GM12878 (cell line): ENCODE measurements around the gene PRDM8. TPM values are rescaled to one million over a fixed set of nuclear protein-coding genes. Genes with fewer than 3 reads are reported as not detected.
"Not testable (repeated sequence)": the region's sequence is repeated elsewhere in the genome, so short reads cannot be mapped to it uniquely, and the experiment has no call there.

Source experiments
- ATAC-seq: fragments of 200-7000 bp; cut with Tn5 transposase; 3 replicates; pipeline ENCODE4 v1.9.1; 2020; ENCODE audit warnings: mild to moderate bottlenecking, moderate library complexity
- BruUV-seq: library from RNA; stranded (reverse); fragments of 400-500 nt; replicated peaks from 2 replicates; lab custom pipeline; 2021; lab: Mats Ljungman, UMichigan
- CTCF ChIA-PET: fragments of 300-600 bp; sonication (Branson Sonifier 250); formaldehyde crosslinking; extraction: SDS; loops from one replicate; lab custom pipeline; 2021; ENCODE audit warnings: inconsistent platforms; lab: Yijun Ruan, JAX
- POLR2A ChIA-PET: fragments of 350-600 bp; formaldehyde crosslinking; extraction: SDS; loops from one replicate; lab custom pipeline; 2021; ENCODE audit warnings: inconsistent platforms; lab: Charles Lee
- RAD21 ChIA-PET: fragments of 300-600 bp; sonication (Branson Sonifier 250); formaldehyde crosslinking; loops from one replicate; lab custom pipeline; 2023; ENCODE audit warnings: antibody characterized with exemption; ENCODE audit not compliant: unreplicated experiment; lab: Charles Lee
- SMC1A ChIA-PET: fragments of 300-600 bp; sonication (Branson Sonifier 250); formaldehyde crosslinking; loops from one replicate; lab custom pipeline; 2023; ENCODE audit not compliant: unreplicated experiment, uncharacterized antibody; lab: Charles Lee
- DNase-seq: peaks from one replicate; pipeline ENCODE4 v3.0.0-alpha.2; 2011; ENCODE audit warnings: low read depth, low spot score
- FAIRE-seq: peaks from 3 replicates; lab custom pipeline; 2011; peaks lifted over from hg19 to GRCh38; lab: Jason Lieb, UNC
- H2AFZ ChIP-seq: 2 replicates; pipeline ENCODE4 v1.6.0; 2011; ENCODE audit warnings: low read depth, low read length, control low read depth; ENCODE audit not compliant: control insufficient read depth
- H3K27ac ChIP-seq: 2 replicates; pipeline ENCODE4 v1.5.1; 2011; ENCODE audit warnings: control low read depth; ENCODE audit not compliant: control insufficient read depth, insufficient read depth
- H3K27me3 ChIP-seq, 2 experiments: replicated peaks in 1 of 2; 2 replicates each; pipeline versions ENCODE4 v1.6.0 to v1.6.1; 2011; ENCODE audit warnings: low read length in 1 of 2; ENCODE audit not compliant: control insufficient read depth in 2 of 2, insufficient read depth in 2 of 2
- H3K36me3 ChIP-seq, 2 experiments: 2 replicates each; pipeline ENCODE4 v1.5.1; 2011; ENCODE audit warnings: low read length in 1 of 2; ENCODE audit not compliant: control insufficient read depth in 2 of 2, insufficient read depth in 2 of 2
- H3K4me1 ChIP-seq: 2 replicates; pipeline ENCODE4 v1.6.1; 2011; ENCODE audit warnings: mild to moderate bottlenecking, low read length, moderate library complexity, mixed read lengths; ENCODE audit not compliant: control insufficient read depth, insufficient read depth
- H3K4me2 ChIP-seq: 2 replicates; pipeline ENCODE4 v1.6.0; 2011; ENCODE audit warnings: control low read depth; ENCODE audit not compliant: control insufficient read depth, insufficient read depth
- H3K4me3 ChIP-seq: fragments of 200-600 bp; sonication (generic); 2 replicates; pipeline ENCODE4 v1.5.1; 2016
- H3K79me2 ChIP-seq: 2 replicates; pipeline ENCODE4 v1.6.0; 2011; ENCODE audit warnings: low read length; ENCODE audit not compliant: control insufficient read depth, insufficient read depth
- H3K9ac ChIP-seq: 2 replicates; pipeline ENCODE4 v1.8.0; 2011; ENCODE audit warnings: low read length, control low read depth, mixed read lengths; ENCODE audit not compliant: control insufficient read depth, insufficient read depth
- H3K9me3 ChIP-seq: replicated peaks from 3 replicates; pipeline ENCODE4 v1.5.1; 2011; ENCODE audit warnings: mild to moderate bottlenecking, low read length; ENCODE audit not compliant: control insufficient read depth, insufficient read depth
- H4K20me1 ChIP-seq: 2 replicates; pipeline ENCODE4 v1.6.0; 2011; ENCODE audit not compliant: control insufficient read depth, insufficient read depth
- BACH1 ChIP-seq: fragments of 450-650 bp; IDR thresholded peaks from 2 replicates; pipeline ENCODE4 v1.6.1; 2017; ENCODE audit warnings: mild to moderate bottlenecking, borderline replicate concordance
- ZBTB4 ChIP-seq: fragments of 450-650 bp; formaldehyde crosslinking; IDR thresholded peaks from 2 replicates; pipeline ENCODE4 v1.4.0; 2022; ENCODE audit warnings: mild to moderate bottlenecking, moderate library complexity
- WGBS: methylation state at CpG from one replicate; pipeline ENCODE4 v1.1.6; 2016; ENCODE audit warnings: low lambda C conversion rate; ENCODE audit not compliant: insufficient replicate concordance, insufficient coverage; ENCODE audit errors: missing lambda C conversion rate; 5-methylcytosine and 5-hydroxymethylcytosine counted together
- in situ Hi-C: fragments of 300-500 bp; cut with MboI; formaldehyde crosslinking; loops from 9 replicates; pipeline ENCODE4 v1.14.3; 2018; ENCODE audit warnings: mixed read lengths
- intact Hi-C: fragments of 100-400 bp; cut with micrococcal nuclease; formaldehyde crosslinking; loops from one replicate; pipeline ENCODE4 v1.14.2; 2022; ENCODE audit not compliant: unreplicated experiment
- polyA plus RNA-seq, 11 experiments: library from polyadenylated mRNA; depleted of rRNA in 4 of 11; unstranded in 6 of 11; stranded (reverse) in 5 of 11; fragments of >200 nt; fragmentation: Nextera tagmentation in 4 of 11; fragmentation: Illumina TruSeq in 1 of 11; extraction: Ambion mirVana in 4 of 11; extraction: Trizol in 1 of 11; gene quantifications; 1 replicate in 1 of 11; 2 replicates in 10 of 11; pipeline versions ENCODE4 v1.2.1 to v1.2.3, GENCODE V29; 2011 to 2016; ENCODE audit warnings: inconsistent platforms in 2 of 11, missing spikeins in 2 of 11, low read depth in 1 of 11
- total RNA-seq, 4 experiments: library from RNA; depleted of rRNA in 3 of 4; stranded (reverse); fragments of >200 nt in 3 of 4; fragmentation: Illumina TruSeq in 1 of 4; extraction: Trizol in 1 of 4; gene quantifications; 2 replicates each; pipeline versions ENCODE4 v1.2.1 to v1.2.3, GENCODE V29; 2013 to 2021

Gene PRDM8
- total and polyA plus RNA-seq, 10 of the 15 experiments (the other 5 are each of a cell fraction or from before 2014, with no cell fraction given), result 0.09 to 1.6 (median 0.40) TPM

DNA sequence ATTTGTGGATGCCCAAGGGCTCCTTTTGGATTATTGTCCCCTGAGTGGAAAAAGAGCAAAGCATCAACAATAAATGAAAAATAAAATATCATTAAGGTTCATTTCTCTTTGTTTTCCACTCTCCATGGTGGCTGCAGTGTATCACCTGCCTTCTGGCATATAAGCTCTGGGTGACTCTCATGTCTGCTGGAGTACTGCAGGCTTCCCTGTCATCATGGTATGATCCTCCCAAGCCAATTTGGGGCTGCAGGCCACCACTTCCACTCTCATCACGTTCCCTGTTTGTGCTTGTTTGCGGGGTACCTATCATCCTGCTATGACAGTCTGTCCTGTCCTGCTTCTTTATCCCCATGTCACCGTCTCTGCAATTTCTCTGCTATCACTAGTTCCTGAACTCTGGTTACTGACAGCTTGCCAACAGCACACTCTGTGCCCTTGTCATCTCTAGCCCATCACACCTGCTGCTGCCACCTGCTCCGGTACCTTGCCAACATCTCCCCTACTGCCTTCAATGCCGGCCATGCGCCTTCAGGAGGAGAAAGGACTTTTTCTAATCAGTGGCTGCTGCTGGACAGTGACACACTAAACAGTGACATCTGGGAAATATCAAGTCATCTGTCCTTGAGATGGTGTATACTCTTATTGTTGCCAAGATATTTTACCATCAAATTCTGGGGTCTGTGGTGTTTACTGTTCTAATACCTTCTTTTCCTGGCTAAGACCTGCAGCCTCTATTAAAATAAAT, 46.1 kb downstream of the PRDM8 start (continued):
- TF ChIP-seq ZBTB4 (CRISPR knock-in tag), result no peak
- TF ChIP-seq BACH1, result no peak

DNA sequence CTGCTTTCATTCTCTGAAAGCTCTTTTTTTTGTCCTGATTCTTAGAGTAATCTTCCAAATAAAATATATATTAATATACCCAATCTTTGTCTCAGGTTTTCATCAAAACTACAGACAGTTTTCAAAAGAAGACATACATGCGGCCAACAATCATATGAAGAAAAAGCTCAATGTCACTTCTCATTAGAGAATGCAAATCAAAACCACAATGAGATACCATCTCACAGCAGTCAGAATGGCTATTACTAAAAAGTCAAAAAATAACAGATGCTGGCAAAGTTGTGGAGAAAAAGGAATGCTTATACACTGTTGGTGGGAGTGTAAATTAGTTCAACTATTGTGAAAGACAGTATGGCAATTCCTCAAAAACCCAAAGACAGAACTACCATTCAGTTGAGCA, 50.2 kb downstream of the PRDM8 start:
- H3K4me3 ChIP-seq, H3K9me3 ChIP-seq: not testable (repeated sequence)

More for the DNA sequence above, 50.2 kb downstream of the PRDM8 start:
- H3K4me2 ChIP-seq, H2AFZ ChIP-seq, H3K79me2 ChIP-seq, H3K9ac ChIP-seq, DNase-seq, H3K27ac ChIP-seq, H4K20me1 ChIP-seq, ATAC-seq, H3K36me3 ChIP-seq, H3K27me3 ChIP-seq, POLR2A ChIA-PET, in situ Hi-C loops, H3K4me1 ChIP-seq, BruUV-seq, CTCF ChIA-PET, RAD21 ChIA-PET, FAIRE-seq, intact Hi-C loops: not testable (repeated sequence)
- 91% methylated on average over 1 of the region's 1 CpG for WGBS
- SMC1A ChIA-PET, result interaction anchor here (0.6 to 3.6 kb wide), 3 partner anchors 12 to 18 kb away, joined by 3 to 17 read pairs (median 6); no protein-coding TSS in a partner anchor
